ENCODE results near the gene RNF182.
"Not testable (repeated sequence)": the region's sequence is repeated elsewhere in the genome, so short reads cannot be mapped to it uniquely, and the experiment has no call there.

The RNF182 gene, protein sequence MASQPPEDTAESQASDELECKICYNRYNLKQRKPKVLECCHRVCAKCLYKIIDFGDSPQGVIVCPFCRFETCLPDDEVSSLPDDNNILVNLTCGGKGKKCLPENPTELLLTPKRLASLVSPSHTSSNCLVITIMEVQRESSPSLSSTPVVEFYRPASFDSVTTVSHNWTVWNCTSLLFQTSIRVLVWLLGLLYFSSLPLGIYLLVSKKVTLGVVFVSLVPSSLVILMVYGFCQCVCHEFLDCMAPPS

DNA sequence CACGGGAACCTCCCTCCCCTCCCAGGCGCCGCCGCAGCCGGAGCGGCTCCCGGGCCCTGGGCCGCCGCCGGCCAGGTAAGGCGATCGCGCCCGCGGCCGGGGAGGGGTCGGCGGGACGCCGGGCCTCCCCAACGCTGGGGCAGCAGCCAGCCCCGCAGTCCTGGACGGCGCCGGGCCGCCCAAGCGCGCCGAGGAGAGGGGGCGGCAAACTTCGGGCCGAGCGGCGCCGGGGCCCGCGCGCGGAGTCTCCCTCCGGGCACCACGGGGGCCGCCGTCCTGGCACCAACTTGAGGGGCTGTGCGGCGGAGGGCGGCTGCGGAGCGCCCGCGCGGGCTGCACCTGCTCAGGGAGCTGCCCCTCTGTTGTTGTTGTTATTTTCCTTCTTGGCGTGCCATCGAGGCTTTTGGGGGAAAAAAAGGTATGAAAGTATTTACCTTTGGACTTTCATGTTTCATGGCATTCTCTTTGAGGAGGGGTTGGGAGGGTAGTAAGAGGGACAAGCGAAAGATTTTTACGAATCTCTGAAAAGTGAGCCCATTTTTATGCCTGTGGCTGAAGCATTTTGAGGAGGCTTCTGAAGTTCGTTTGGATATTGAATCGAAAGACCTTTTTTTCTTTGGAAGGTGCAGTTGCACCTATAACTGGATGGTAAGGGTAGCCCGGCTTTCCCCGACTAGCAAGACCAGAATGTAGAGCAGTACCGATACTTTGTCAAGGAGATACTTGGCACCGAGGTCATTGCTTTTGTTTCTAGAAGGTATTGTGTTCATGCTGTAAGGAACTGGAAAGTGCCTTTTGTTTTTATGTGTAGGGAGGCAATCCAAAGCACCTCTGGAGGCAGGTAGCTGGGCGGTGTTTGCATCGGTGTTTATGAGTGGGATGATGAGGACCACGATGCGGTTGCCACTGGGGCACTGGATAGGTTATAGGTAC is at the start of gene RNF182:
TSS of gene RNF182 (plus strand) at position 4 of the 933 bp plus-strand sequence. CDS start 52,168 bp downstream, outside the sequence.
- no peak for FAIRE-seq

DNA sequence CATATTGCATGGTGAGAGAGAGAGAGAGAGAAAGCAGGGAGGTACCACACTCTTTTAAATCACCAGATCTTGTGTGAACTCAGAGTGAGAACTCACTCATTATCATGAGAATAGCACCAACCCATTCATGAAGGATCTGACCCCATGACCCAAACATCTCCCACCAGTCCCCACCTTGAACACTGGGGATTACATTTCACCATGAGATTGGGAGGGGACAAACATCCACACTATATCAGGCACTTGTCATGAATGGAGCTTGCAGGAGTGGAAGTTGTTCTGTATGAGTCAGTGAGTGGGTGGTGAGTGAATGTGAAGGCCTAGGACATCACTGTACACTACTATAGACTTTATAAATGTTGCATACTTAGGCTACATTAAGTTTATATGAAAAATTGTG is 47.7 kb upstream of the RNF182 start:
- FAIRE-seq: no peak

DNA sequence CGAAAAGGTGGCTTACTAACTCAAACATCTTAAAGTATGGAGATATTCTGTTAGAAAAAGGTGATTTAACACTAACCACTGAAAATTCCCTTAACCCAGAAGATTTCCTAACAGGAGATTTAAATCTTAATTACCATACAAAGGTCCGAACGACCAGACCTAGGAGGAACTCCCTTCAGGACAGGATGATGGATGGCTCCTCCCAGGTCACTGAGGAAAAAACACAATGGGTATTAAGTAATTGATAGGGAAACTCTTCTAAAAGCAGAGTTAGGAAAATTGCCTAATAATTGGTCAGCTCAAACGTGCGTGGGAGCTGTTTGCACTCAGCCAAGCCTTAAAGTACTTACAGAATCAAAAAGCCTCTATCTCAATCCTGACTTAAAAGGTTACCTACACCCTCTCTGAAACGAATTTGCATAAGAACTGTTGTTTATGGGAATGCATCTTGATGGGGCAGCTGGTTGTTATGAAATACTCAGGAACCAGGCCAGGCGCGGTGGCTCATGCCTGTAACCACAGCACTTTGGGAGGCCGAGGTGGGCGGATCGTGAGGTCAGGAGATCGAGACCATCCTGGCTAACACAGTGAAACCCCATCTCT is 44.6 kb upstream of the RNF182 start:
- not testable (repeated sequence) for FAIRE-seq

DNA sequence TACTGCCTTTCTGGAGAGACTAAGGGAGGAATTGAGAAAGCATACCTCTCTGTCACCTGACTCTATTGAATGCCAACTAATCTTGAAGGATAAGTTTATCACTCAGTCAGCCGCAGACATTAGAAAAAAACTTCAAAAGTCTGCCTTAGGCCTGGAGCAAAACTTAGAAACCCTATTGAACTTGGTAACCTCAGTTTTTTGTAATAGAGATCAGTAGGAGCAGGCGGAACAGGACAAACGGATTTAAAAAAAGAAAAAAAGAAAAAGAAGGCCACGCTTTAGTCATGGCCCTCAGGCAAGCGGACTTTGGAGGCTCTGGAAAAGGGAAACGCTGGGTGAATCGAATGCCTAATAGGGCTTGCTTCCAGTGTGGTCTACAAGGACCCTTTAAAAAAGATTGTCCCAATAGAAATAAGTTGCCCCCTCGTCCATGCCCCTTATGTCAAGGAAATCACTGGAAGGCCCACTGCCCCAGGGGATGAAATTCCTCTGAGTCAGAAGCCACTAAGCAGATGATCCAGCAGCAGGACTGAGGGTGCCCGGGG is 43.1 kb upstream of the RNF182 start:
- FAIRE-seq: no peak

DNA sequence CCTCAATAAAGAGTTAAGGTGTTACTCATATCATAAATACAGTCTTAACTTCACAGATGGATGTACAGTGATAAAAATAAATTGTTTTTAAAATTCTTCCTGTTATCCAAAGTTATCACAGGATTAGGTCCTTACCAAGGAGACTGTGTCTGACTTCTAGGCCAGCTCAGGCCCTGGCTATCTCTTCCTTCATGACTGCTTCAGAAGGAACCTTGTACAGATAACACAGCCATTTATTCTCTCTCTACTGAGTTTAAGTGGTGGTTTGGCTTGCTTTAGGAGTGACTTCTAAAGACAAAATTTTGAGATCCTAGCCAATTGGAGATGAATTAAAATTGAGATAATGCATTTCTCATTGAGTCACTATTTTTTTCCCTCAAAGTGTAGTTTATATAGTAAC is 40.8 kb upstream of the RNF182 start:
- FAIRE-seq: no peak

DNA sequence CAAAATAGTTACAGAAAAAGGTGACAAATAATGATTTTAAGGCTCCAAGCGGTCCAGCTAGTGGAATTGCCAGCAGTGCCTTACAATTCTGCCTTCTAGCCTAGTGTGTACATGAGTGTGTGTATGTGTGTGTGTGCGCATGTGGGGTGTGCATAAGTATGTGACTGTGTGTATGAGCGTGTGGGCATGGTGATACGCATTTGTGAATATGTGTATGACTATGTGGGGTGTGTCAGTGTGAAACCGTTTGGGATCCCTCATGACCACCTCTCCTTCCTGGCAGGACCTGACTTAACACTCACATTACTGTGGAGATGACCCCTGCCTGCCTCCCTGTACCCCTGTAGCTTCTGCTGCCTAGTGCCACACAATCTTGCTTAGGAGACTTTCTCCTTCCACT is 40.4 kb upstream of the RNF182 start:
- no peak for FAIRE-seq

DNA sequence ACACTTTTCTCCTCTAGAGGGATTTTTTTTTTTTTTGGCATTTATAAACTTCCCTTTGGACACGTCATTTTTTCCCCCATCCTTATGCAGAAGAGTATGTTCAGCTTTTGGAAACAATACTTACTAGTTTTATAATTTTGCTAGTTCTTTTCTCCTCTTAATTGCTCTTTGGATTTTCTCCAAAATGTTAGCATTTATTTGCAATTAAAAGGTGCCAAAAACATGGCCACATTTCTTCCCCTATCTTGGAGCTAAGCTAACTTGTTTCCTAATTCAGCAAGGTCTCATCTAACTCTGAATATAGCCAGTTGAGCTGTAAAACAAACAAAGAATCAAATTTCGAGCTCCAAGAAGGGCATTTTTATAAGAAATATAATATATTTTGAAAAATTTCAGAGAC is 39.2 kb upstream of the RNF182 start:
- no peak for FAIRE-seq

DNA sequence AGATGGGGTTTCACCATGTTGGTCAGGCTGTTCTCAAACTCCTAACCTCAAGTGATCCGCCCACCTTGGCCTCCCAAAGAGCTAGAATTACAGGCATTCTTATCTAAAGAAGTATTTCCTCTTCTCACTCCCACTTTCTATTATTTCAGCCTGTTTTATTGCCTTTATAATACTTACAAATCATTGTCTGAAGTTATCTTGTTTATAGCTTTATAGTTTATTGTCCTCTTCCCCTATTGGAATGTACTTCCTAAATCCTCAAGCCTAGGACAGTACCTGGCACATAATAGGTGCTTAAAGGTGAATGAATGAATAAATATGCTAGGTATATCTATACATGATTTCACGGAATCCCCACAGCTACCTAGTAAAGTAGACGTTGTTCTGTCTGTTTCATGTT is 37.8 kb upstream of the RNF182 start:
- FAIRE-seq: no peak

DNA sequence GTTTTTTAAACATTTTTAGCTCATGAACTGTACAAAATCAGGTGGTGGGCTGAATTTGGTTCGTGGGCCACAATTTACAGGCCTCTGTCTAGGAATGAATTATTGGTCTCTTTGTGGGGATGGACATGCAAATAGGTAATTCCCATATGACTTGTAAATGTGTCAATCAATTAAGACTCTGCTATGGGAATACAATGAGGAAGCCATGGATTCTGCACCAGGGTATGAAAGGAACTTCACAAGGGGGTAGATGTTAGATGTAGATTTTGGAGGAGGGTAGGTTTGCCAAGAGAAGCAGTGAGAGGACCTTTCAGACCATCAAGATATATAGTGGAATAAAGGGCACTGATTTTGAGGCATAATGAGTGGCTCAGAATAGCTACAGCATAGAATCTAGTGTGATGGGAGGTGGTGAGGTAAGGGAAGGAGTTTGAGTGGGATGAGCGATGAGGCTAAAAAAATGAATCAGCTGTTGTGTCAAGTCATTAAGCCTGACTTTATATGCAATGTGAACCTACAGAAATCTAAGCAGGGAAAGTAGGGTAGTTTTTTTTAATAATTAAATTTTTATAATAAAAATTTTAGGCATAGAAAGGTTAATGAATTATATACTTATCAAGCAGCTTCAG is 32.6 kb upstream of the RNF182 start:
- no peak for FAIRE-seq

DNA sequence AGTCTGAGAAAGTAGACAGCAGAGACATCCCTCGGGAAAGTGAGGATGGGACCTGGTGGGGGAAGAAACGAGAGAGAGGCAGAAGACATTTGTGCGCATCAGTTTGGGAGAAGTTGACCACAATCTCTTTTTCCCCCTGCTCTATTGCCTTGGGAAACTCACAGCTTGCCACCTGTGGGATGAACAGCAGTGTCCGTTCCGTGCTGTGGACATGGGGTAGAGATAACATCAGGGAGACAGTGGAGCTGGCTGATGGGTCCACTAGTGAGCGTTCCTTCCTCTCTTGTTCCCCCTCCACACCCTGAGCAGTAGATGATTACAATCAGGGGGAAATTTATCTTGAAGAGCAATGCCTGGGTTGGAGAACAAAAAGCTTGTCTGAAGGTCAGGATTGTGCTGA is 21.8 kb upstream of the RNF182 start:
- no peak for FAIRE-seq

DNA sequence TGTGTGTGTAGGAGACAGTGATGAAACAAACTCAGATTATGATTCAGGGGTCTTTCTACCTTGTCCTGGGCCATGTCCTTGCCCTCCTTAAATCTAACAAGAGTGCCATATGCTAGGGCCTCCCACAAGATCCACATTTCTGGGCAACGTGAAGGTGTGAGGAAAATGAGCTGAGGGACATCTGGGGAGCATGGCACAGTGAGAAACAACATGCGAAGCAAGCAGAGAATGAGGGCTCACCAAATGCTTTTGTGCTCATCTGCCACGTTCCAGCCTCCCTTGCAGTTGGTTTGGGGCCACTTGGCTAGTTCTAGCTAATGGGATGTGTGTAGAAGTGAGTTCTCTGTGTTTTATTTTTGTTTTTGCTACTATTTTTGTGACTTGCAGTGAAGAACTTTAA is 21.4 kb upstream of the RNF182 start:
- FAIRE-seq: no peak

DNA sequence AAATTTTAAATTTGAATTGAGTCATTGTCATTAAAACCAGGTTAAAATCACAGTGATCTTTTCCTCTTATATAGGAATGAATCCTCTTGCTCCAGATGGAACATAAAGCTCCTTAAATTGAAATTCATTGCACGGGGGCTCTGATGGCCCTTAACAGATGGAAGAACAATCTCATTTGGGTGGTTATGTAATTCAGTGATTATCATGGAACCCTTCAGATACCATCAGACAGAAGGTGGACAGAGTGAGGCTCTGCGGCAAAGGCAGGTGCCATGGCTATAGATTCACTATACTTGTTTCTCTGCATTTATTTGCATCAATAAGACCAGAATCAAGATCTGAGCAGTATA is 17.8 kb upstream of the RNF182 start:
- no peak for FAIRE-seq

DNA sequence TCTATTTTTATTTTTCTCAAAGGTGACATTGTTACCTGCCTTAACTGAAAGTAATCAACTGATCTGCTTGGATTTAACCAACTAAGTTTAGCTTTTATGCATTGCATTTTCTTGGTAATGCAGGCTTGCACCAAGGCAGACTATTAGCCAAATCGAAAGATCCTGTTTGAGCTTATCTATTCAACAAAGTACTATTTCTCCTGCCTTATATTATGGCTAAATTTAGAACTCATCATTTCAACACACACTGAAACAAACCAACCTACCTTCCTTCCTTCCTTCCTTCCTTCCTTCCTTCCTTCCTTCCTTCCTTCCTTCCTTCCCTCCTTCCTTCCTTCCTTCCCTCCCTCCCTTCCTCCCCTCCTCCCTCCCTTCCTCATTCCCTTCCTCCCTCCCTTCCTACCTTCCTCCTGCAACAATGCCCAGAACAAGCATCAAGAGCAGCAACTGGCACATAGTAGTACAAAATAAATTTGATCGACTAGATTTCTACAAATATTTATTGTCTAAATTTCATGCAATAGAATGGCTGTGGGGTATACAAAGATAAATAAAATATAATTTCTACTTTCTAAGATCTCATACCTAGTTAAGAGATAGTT is 17.0 kb upstream of the RNF182 start:
- FAIRE-seq: no peak

DNA sequence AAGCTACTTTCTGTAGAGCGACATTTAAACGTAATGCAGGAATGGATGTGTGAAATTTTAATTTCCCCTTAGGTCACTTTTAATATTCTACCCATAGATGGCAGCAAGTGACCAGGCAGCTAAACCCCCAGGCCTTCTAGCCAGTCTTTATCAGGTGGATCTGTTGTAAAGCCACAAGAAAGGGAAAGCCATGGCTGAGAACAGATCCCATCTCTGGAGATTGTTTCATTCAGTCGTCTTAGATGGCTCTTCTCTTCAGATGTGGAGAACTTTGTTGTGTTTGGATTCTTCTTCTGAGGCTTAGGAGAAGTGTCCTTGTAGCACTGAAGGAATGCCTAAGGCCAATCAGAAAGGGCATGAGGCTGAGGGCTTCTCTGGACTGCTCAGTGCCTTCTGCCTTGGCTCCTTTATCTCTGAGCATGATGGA is 15.8 kb upstream of the RNF182 start:
- FAIRE-seq: peak; percentile 77

DNA sequence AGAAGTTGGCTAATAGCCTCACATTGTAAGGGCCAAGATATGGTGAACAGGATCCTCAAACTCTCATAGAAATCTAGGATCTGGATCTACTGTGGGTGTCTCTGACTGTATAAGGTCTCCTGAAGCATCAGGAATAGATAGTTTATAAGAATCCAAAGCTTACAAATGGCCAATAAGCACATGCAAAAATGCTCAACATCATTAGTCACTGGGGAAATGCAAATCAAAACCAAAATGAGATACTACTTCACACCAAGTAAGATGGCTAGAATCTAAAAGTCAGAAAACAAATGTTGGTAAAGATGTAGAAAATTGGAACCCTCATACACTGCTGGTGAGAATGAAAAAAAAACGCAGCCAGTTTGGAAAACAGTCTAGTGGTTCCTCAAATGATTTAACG is 14.3 kb upstream of the RNF182 start:
- FAIRE-seq: no peak

DNA sequence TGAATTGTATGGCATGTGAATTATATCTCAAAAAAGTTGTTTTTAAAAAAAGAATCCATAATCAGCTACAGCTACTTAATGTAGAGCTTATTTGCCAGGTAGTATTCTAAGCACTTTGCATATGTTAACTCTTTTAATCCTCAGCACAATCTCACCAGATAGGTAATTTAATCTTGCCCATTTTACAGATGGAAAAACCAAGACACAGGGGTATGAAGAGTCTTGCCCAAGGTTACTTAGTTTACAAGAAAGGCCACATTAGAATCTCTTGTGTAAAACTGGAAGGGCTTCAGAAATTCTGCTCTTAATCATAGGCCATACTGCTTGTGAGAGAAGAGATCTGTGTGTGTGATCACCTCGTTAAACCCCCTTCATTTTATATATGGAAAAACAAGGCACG is 13.4 kb upstream of the RNF182 start:
- FAIRE-seq: no peak

DNA sequence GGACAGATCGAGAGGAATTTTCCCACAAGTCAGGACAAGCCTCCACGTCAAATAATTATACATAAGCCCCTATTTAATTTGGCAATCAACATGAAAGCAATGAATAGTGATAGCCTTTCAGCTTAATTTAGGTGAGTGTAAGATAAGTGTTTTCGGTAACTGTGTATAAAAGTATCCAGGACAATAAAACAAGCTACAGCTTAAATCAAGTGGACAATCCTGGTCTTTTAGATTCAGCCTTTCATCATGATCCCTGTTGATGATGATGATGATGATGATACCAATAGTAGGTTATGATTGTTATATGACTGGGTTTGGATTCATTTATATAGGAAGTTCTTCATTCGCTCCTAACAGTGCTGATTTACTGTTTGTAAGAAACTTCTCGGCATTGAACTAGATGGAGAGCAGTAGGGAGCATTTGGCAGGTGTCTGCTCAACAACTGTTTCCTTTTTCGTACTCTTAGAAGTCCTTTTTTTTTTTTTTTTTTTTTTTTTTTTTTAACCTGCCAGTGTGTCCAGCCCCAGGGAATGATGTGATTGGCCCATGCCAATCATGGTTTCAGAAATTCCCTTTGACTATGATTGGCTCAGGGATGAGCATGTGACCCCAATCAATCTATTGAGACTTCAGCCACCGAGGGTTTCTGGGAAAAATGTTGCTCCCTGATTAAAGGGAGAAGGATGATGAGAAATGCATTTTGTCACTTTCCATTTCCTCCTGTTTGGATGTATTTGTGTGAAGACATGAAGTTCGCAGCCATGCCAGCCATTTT is 11.3 kb upstream of the RNF182 start:
- FAIRE-seq: no peak

DNA sequence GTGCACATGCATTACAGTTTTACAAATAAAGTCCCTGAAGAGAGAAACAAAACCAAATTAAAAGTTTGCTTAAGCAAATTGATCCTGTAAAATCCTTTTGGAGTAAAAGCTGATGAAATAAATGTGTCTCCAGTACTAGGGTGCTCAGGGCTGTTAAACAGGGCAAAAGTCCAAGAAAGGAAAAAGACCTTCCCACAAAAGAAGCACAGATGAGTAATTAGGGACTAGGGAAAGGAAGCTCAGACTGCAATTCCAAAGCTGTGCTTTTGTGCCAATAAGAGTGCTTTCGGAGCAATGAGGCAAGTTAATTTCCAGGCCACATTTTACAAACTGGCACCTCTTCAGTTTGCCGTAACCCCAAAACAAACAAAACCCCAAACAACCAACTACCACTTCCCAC is 10.4 kb upstream of the RNF182 start:
- FAIRE-seq: no peak

DNA sequence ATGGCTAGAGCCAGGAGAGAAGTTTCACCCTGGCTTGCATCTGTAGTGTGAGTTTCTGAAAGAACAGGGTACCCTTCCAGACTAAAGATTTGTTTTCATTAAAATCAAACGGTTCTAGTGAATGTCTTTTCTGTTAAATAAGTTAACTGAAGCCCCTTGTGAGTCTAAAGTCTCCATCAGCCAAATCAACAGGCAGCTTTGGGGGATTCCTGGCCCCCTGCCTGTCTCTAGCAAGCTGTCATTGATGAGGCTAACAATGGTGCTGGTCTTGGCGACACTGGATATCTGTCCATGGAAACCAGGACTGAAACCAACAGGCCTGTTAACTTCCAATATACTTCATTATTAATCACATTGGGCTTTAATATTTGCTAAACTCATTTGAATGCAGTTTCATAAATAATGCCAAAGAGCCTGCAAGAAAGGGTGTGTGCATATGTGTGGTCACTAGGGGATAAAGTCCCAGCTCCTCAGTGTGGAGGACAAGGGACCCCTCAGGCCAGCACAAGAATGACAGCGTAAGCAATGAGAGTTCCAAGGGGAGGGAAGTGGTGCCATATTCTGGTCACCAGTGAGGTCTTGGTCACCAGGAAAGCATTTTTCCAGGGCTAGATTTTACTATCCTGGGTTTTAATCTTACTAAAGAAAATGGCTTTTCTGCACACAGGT is 9.1 kb upstream of the RNF182 start:
- no peak for FAIRE-seq

DNA sequence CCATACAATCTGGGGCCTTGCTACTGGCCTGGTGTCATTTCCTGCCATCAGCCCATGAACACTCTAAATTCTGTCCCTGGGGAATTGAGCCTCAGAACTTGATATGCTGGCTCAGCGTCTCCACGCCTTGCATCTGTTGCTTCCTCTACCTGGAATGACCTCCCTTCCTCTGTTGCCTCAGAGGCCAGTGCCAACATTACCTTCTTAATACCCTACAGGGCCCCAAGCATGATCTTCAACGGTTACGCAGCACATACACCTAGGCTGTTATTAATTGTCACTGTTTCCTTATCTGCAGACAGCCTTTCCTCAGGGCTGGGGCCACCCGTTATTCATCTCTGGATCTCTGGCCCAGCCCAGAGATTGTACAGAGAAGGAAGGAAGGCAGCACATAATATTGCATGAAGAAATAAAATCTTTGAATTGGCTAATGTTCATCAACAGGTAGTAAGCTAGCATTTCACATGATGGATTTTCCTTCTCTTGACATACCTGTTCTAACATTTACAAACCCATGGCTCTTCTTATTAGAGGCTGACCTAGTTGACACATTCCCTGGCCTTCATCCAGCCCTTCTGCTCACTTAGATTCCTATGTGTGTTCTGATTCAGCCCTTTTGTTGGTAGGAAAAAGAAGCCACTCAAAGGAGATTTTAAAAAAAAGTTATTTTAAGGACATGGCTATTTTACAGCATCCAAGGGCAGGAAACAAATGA is 8.4 kb upstream of the RNF182 start:
- no peak for FAIRE-seq

DNA sequence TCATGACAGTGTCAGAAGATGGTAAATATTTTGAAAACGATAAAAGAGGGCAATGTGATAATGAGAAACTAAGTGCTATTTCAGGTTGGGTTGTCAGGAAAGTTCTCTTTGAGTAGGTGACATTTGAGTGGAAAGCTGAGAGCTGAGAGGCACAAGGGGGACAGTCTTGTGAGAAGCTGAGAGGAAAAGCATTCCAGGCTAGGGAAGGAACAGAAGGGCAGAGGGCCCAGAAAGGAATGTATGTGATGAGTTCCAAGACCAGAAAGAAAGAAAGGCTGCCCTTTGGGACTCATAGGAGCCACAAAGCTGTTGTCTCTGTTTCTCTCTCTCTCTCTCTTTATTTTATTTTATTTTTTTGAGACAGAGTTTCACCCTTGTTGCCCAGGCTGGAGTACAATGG is 7.6 kb upstream of the RNF182 start:
- no peak for FAIRE-seq

All from islet of Langerhans (tissue), 1 donor.